Measurements from ENCODE around the gene MIP.
"Not testable (repeated sequence)": the region's sequence is repeated elsewhere in the genome, so short reads cannot be mapped to it uniquely, and the experiment has no call there.

The MIP gene

GRCh38 chr12:56454557-56454956, at the start of gene MIP:
TSS of gene MIP (minus strand) at chr12:56454657. CDS start at chr12:56454613, 44 bp downstream.
- no peak for ATAC-seq
- TF ChIP-seq SNAI2 (CRISPR knock-in tag; IDR thresholded peaks at IDR 0.05): no peak
- TF ChIP-seq ARNTL (CRISPR knock-in tag; IDR thresholded peaks at IDR 0.05; ENCODE audit: borderline replicate concordance, low read depth): no peak
- TF ChIP-seq, protein P1, sequence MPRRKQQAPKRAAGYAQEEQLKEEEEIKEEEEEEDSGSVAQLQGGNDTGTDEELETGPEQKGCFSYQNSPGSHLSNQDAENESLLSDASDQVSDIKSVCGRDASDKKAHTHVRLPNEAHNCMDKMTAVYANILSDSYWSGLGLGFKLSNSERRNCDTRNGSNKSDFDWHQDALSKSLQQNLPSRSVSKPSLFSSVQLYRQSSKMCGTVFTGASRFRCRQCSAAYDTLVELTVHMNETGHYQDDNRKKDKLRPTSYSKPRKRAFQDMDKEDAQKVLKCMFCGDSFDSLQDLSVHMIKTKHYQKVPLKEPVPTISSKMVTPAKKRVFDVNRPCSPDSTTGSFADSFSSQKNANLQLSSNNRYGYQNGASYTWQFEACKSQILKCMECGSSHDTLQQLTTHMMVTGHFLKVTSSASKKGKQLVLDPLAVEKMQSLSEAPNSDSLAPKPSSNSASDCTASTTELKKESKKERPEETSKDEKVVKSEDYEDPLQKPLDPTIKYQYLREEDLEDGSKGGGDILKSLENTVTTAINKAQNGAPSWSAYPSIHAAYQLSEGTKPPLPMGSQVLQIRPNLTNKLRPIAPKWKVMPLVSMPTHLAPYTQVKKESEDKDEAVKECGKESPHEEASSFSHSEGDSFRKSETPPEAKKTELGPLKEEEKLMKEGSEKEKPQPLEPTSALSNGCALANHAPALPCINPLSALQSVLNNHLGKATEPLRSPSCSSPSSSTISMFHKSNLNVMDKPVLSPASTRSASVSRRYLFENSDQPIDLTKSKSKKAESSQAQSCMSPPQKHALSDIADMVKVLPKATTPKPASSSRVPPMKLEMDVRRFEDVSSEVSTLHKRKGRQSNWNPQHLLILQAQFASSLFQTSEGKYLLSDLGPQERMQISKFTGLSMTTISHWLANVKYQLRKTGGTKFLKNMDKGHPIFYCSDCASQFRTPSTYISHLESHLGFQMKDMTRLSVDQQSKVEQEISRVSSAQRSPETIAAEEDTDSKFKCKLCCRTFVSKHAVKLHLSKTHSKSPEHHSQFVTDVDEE (CRISPR knock-in tag; IDR thresholded peaks at IDR 0.05): no peak
- TF ChIP-seq ZNF8 (CRISPR knock-in tag; IDR thresholded peaks at IDR 0.05): no peak
- TF ChIP-seq ISL1 (CRISPR knock-in tag; IDR thresholded peaks at IDR 0.05): no peak
- no peak for TF ChIP-seq BACH2 (CRISPR knock-in tag; IDR thresholded peaks at IDR 0.05; ENCODE audit: borderline replicate concordance)
- no peak for TF ChIP-seq PATZ1 (CRISPR knock-in tag; IDR thresholded peaks at IDR 0.05; ENCODE audit: borderline replicate concordance)
- TF ChIP-seq CSDC2 (CRISPR knock-in tag; IDR thresholded peaks at IDR 0.05): no peak
- no peak for TF ChIP-seq PPARA (CRISPR knock-in tag; IDR thresholded peaks at IDR 0.05; ENCODE audit: borderline replicate concordance)
- TF ChIP-seq ZFP3 (CRISPR knock-in tag; IDR thresholded peaks at IDR 0.05): no peak
- no peak for TF ChIP-seq ZC3H10 (CRISPR knock-in tag; IDR thresholded peaks at IDR 0.05)
- TF ChIP-seq RARB (CRISPR knock-in tag; IDR thresholded peaks at IDR 0.05): no peak
- TF ChIP-seq, protein P2, sequence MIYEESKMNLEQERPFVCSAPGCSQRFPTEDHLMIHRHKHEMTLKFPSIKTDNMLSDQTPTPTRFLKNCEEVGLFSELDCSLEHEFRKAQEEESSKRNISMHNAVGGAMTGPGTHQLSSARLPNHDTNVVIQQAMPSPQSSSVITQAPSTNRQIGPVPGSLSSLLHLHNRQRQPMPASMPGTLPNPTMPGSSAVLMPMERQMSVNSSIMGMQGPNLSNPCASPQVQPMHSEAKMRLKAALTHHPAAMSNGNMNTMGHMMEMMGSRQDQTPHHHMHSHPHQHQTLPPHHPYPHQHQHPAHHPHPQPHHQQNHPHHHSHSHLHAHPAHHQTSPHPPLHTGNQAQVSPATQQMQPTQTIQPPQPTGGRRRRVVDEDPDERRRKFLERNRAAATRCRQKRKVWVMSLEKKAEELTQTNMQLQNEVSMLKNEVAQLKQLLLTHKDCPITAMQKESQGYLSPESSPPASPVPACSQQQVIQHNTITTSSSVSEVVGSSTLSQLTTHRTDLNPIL (CRISPR knock-in tag; IDR thresholded peaks at IDR 0.05; ENCODE audit: low read depth): no peak

- ATAC-seq: not testable (repeated sequence)
These were observed 45.4 kb upstream of the MIP start for GRCh38 chr12:56499879-56500278.

DNA sequence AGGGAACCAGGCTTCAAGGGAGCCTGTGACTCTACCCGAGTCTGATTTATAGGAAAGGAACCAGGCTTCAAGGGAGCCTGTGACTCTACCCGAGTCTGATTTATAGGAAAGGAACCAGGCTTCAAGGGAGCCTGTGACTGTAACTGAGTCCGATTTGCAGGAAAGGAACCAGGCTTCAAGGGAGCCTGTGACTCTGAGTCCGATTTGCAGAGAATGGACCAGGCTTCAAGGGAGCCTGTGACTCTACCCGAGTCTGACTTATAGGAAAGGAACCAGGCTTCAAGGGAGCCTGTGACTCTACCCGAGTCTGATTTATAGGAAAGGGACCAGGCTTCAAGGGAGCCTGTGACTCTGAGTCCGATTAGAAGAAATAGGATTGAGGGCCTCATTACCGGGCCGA, 45.0 kb upstream of the MIP start:
- not testable (repeated sequence) for ATAC-seq

- not testable (repeated sequence) for ATAC-seq
These were observed 43.9 kb upstream of the MIP start for GRCh38 chr12:56498126-56498902.

GRCh38 chr12:56496704-56497103, 42.2 kb upstream of the MIP start:
- ATAC-seq: 0 out of 3 replicates have a peak, but pooled peaks have one; percentile 31

DNA sequence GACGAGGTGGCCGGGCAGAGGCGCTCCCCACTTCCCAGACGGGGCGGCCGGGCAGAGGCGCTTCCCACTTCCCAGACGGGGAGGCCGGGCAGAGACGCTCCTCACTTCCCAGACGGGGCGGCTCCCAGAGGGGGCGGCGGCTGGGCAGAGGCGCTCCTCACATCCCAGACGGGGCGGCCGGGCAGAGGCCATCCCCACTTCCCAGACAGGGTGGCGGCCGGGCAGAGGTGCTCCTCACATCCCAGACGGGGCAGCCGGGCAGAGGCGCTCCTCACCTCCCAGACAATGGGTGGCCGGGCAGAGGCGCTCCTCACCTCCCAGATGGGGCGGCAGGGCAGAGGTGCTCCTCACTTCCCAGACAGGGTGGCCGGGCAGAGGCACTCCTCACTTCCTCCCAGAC, 40.0 kb upstream of the MIP start:
- not testable (repeated sequence) for ATAC-seq

- not testable (repeated sequence) for ATAC-seq
These were observed 39.6 kb upstream of the MIP start for GRCh38 chr12:56494106-56494415.

GRCh38 chr12:56493409-56494105, 39.1 kb upstream of the MIP start:
- not testable (repeated sequence) for ATAC-seq

Data from SK-N-SH treated with all-trans-retinoic acid at 6 μM for 48 hours (cell line).